ENCODE measurements around the gene DNAI4.

GRCh38 chr1:66893712-66894111, 30.9 kb downstream of the DNAI4 start:
- TF ChIP-seq POLR2A (conservative IDR thresholded peaks at IDR 0.05) = no peak
- TF ChIP-seq SUPT5H (IDR thresholded peaks at IDR 0.05) = no peak
- TF ChIP-seq EP300 (IDR thresholded peaks at IDR 0.05; ENCODE audit: low read length) = no peak
- TF ChIP-seq, protein P1, sequence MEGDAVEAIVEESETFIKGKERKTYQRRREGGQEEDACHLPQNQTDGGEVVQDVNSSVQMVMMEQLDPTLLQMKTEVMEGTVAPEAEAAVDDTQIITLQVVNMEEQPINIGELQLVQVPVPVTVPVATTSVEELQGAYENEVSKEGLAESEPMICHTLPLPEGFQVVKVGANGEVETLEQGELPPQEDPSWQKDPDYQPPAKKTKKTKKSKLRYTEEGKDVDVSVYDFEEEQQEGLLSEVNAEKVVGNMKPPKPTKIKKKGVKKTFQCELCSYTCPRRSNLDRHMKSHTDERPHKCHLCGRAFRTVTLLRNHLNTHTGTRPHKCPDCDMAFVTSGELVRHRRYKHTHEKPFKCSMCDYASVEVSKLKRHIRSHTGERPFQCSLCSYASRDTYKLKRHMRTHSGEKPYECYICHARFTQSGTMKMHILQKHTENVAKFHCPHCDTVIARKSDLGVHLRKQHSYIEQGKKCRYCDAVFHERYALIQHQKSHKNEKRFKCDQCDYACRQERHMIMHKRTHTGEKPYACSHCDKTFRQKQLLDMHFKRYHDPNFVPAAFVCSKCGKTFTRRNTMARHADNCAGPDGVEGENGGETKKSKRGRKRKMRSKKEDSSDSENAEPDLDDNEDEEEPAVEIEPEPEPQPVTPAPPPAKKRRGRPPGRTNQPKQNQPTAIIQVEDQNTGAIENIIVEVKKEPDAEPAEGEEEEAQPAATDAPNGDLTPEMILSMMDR (IDR thresholded peaks at IDR 0.05 in 2 of 3, conservative IDR thresholded peaks at IDR 0.05 in 1 of 3; ENCODE audit: insufficient read depth in 2 of 3, low read depth in 1 of 3, low read length in 3 of 3) = no peak
- TF ChIP-seq CBX5 (IDR thresholded peaks at IDR 0.05; ENCODE audit: borderline replicate concordance, low read depth) = no peak
- TF ChIP-seq GTF2A2 (tag; IDR thresholded peaks at IDR 0.05) = no peak
- TF ChIP-seq, protein P2, sequence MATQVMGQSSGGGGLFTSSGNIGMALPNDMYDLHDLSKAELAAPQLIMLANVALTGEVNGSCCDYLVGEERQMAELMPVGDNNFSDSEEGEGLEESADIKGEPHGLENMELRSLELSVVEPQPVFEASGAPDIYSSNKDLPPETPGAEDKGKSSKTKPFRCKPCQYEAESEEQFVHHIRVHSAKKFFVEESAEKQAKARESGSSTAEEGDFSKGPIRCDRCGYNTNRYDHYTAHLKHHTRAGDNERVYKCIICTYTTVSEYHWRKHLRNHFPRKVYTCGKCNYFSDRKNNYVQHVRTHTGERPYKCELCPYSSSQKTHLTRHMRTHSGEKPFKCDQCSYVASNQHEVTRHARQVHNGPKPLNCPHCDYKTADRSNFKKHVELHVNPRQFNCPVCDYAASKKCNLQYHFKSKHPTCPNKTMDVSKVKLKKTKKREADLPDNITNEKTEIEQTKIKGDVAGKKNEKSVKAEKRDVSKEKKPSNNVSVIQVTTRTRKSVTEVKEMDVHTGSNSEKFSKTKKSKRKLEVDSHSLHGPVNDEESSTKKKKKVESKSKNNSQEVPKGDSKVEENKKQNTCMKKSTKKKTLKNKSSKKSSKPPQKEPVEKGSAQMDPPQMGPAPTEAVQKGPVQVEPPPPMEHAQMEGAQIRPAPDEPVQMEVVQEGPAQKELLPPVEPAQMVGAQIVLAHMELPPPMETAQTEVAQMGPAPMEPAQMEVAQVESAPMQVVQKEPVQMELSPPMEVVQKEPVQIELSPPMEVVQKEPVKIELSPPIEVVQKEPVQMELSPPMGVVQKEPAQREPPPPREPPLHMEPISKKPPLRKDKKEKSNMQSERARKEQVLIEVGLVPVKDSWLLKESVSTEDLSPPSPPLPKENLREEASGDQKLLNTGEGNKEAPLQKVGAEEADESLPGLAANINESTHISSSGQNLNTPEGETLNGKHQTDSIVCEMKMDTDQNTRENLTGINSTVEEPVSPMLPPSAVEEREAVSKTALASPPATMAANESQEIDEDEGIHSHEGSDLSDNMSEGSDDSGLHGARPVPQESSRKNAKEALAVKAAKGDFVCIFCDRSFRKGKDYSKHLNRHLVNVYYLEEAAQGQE (IDR thresholded peaks at IDR 0.05; ENCODE audit: borderline replicate concordance) = no peak
- TF ChIP-seq, protein P2 (CRISPR knock-in tag; IDR thresholded peaks at IDR 0.05; ENCODE audit: low read depth) = no peak
- no peak for TF ChIP-seq ETV1 (tag; conservative IDR thresholded peaks at IDR 0.05; ENCODE audit: low read depth)
- TF ChIP-seq, protein P3, sequence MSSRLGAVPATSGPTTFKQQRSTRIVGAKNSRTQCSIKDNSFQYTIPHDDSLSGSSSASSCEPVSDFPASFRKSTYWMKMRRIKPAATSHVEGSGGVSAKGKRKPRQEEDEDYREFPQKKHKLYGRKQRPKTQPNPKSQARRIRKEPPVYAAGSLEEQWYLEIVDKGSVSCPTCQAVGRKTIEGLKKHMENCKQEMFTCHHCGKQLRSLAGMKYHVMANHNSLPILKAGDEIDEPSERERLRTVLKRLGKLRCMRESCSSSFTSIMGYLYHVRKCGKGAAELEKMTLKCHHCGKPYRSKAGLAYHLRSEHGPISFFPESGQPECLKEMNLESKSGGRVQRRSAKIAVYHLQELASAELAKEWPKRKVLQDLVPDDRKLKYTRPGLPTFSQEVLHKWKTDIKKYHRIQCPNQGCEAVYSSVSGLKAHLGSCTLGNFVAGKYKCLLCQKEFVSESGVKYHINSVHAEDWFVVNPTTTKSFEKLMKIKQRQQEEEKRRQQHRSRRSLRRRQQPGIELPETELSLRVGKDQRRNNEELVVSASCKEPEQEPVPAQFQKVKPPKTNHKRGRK (tag; IDR thresholded peaks at IDR 0.05) = no peak
- no peak for TF ChIP-seq KDM4B (IDR thresholded peaks at IDR 0.05; ENCODE audit: borderline replicate concordance in 2 of 2, low read depth in 1 of 2)
